Thyroid gland (tissue), 4 donors: ENCODE data around the gene SLC7A1.

ENCODE experiments used
- POLR2A ChIP-seq, 2 donors: fragments of 450-650 bp; IDR thresholded peaks; one replicate each; pipeline ENCODE4 v1.6.1; 2017; ENCODE audit warnings: antibody characterized with exemption in 2 of 2, mild to moderate bottlenecking in 2 of 2, moderate library complexity in 1 of 2
- TF ChIP-seq, protein P1 (sequence below), 6 experiments: fragments of 200-600 bp in 3 of 6; fragments of 450-650 bp in 3 of 6; sonication (generic) in 3 of 6; IDR thresholded peaks; one replicate each; pipeline ENCODE4 v1.5.1; 2016 to 2019; ENCODE audit warnings: antibody characterized with exemption in 6 of 6, mild to moderate bottlenecking in 2 of 6, inconsistent platforms in 1 of 6, moderate library complexity in 1 of 6

- TF ChIP-seq, protein P1, sequence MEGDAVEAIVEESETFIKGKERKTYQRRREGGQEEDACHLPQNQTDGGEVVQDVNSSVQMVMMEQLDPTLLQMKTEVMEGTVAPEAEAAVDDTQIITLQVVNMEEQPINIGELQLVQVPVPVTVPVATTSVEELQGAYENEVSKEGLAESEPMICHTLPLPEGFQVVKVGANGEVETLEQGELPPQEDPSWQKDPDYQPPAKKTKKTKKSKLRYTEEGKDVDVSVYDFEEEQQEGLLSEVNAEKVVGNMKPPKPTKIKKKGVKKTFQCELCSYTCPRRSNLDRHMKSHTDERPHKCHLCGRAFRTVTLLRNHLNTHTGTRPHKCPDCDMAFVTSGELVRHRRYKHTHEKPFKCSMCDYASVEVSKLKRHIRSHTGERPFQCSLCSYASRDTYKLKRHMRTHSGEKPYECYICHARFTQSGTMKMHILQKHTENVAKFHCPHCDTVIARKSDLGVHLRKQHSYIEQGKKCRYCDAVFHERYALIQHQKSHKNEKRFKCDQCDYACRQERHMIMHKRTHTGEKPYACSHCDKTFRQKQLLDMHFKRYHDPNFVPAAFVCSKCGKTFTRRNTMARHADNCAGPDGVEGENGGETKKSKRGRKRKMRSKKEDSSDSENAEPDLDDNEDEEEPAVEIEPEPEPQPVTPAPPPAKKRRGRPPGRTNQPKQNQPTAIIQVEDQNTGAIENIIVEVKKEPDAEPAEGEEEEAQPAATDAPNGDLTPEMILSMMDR (IDR thresholded peaks at IDR 0.05) = no peak
- TF ChIP-seq POLR2A (IDR thresholded peaks at IDR 0.05) = no peak
These were observed 113.0 kb downstream of the SLC7A1 start for GRCh38 chr13:29482504-29482903.
